ENCODE results near the gene ZNF532.

GRCh38 chr18:58970943-58971790 lies 106.5 kb downstream of the ZNF532 start:
- TF ChIP-seq CTCF (conservative IDR thresholded peaks at IDR 0.05) (no peak), EZH2 (IDR thresholded peaks at IDR 0.05; ENCODE audit: low read depth) (no peak)
